H1 (cell line): ENCODE measurements around the gene APOBEC2. TPM values are rescaled to one million over a fixed set of nuclear protein-coding genes. Genes with fewer than 3 reads are reported as not detected.

Source experiments
- BACH1 ChIP-seq: IDR thresholded peaks from 2 replicates; pipeline ENCODE4 v1.6.1; 2012; ENCODE audit warnings: low read length, improper control_type of control experiment
- POU5F1 ChIP-seq: IDR thresholded peaks from 2 replicates; pipeline ENCODE4 v1.6.1; 2011; ENCODE audit warnings: low read depth, mild to moderate bottlenecking, low read length, moderate library complexity
- SIN3A ChIP-seq, 2 experiments: IDR thresholded peaks in 1 of 2; conservative IDR thresholded peaks in 1 of 2; 2 replicates each; pipeline ENCODE4 v1.6.1; 2011 to 2012; ENCODE audit warnings: low read length in 2 of 2, improper control_type of control experiment in 1 of 2, low read depth in 1 of 2, mild to moderate bottlenecking in 1 of 2
- ZNF274 ChIP-seq: IDR thresholded peaks from 2 replicates; pipeline ENCODE4 v1.7.0; 2012; ENCODE audit warnings: low read length, borderline replicate concordance; ENCODE audit errors: extremely low read depth
- polyA plus RNA-seq, 7 experiments: library from polyadenylated mRNA; depleted of rRNA in 3 of 7; stranded (reverse) in 5 of 7; unstranded in 2 of 7; fragments of >200 nt in 5 of 7; fragments of 200-250 nt in 2 of 7; gene quantifications; 1 replicate in 5 of 7; 2 replicates in 1 of 7; 4 replicates in 1 of 7; pipeline versions ENCODE4 v1.2.1 to v1.2.3, GENCODE V29; 2011 to 2013; ENCODE audit warnings: missing spikeins in 2 of 7, mixed read lengths in 2 of 7
- total RNA-seq: library from RNA; stranded (reverse); fragmentation: NEBNext Ultra II Directional; extraction: Animal tissue kit (Norgen Biotek cat#: 25700); gene quantifications from 2 replicates; pipeline ENCODE4 v1.2.1, GENCODE V29; 2021
- TF ChIP-seq, protein P1 (sequence below): fragments of 300-600 bp; sonication (generic); IDR thresholded peaks from 2 replicates; pipeline ENCODE4 v1.7.1; 2012; ENCODE audit warnings: low read length, moderate library complexity, mild to moderate bottlenecking, inconsistent platforms; ENCODE audit not compliant: insufficient replicate concordance
- TF ChIP-seq, protein P2 (sequence below): IDR thresholded peaks from 2 replicates; pipeline ENCODE4 v1.6.1; 2012; ENCODE audit warnings: inconsistent platforms

Gene APOBEC2
- total and polyA plus RNA-seq, 2 of the 8 experiments (the other 6 are each of a cell fraction or from before 2014, with no cell fraction given) = not detected

- TF ChIP-seq, protein P1, sequence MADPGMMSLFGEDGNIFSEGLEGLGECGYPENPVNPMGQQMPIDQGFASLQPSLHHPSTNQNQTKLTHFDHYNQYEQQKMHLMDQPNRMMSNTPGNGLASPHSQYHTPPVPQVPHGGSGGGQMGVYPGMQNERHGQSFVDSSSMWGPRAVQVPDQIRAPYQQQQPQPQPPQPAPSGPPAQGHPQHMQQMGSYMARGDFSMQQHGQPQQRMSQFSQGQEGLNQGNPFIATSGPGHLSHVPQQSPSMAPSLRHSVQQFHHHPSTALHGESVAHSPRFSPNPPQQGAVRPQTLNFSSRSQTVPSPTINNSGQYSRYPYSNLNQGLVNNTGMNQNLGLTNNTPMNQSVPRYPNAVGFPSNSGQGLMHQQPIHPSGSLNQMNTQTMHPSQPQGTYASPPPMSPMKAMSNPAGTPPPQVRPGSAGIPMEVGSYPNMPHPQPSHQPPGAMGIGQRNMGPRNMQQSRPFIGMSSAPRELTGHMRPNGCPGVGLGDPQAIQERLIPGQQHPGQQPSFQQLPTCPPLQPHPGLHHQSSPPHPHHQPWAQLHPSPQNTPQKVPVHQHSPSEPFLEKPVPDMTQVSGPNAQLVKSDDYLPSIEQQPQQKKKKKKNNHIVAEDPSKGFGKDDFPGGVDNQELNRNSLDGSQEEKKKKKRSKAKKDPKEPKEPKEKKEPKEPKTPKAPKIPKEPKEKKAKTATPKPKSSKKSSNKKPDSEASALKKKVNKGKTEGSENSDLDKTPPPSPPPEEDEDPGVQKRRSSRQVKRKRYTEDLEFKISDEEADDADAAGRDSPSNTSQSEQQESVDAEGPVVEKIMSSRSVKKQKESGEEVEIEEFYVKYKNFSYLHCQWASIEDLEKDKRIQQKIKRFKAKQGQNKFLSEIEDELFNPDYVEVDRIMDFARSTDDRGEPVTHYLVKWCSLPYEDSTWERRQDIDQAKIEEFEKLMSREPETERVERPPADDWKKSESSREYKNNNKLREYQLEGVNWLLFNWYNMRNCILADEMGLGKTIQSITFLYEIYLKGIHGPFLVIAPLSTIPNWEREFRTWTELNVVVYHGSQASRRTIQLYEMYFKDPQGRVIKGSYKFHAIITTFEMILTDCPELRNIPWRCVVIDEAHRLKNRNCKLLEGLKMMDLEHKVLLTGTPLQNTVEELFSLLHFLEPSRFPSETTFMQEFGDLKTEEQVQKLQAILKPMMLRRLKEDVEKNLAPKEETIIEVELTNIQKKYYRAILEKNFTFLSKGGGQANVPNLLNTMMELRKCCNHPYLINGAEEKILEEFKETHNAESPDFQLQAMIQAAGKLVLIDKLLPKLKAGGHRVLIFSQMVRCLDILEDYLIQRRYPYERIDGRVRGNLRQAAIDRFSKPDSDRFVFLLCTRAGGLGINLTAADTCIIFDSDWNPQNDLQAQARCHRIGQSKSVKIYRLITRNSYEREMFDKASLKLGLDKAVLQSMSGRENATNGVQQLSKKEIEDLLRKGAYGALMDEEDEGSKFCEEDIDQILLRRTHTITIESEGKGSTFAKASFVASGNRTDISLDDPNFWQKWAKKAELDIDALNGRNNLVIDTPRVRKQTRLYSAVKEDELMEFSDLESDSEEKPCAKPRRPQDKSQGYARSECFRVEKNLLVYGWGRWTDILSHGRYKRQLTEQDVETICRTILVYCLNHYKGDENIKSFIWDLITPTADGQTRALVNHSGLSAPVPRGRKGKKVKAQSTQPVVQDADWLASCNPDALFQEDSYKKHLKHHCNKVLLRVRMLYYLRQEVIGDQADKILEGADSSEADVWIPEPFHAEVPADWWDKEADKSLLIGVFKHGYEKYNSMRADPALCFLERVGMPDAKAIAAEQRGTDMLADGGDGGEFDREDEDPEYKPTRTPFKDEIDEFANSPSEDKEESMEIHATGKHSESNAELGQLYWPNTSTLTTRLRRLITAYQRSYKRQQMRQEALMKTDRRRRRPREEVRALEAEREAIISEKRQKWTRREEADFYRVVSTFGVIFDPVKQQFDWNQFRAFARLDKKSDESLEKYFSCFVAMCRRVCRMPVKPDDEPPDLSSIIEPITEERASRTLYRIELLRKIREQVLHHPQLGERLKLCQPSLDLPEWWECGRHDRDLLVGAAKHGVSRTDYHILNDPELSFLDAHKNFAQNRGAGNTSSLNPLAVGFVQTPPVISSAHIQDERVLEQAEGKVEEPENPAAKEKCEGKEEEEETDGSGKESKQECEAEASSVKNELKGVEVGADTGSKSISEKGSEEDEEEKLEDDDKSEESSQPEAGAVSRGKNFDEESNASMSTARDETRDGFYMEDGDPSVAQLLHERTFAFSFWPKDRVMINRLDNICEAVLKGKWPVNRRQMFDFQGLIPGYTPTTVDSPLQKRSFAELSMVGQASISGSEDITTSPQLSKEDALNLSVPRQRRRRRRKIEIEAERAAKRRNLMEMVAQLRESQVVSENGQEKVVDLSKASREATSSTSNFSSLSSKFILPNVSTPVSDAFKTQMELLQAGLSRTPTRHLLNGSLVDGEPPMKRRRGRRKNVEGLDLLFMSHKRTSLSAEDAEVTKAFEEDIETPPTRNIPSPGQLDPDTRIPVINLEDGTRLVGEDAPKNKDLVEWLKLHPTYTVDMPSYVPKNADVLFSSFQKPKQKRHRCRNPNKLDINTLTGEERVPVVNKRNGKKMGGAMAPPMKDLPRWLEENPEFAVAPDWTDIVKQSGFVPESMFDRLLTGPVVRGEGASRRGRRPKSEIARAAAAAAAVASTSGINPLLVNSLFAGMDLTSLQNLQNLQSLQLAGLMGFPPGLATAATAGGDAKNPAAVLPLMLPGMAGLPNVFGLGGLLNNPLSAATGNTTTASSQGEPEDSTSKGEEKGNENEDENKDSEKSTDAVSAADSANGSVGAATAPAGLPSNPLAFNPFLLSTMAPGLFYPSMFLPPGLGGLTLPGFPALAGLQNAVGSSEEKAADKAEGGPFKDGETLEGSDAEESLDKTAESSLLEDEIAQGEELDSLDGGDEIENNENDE = no peak
- TF ChIP-seq BACH1 (no peak), POU5F1 (no peak), SIN3A (conservative IDR thresholded peaks at IDR 0.05 in 1 of 2, IDR thresholded peaks at IDR 0.05 in 1 of 2; ENCODE audit: low read depth in 1 of 2, low read length in 2 of 2) (no peak), ZNF274 (no peak)
- TF ChIP-seq, protein P2, sequence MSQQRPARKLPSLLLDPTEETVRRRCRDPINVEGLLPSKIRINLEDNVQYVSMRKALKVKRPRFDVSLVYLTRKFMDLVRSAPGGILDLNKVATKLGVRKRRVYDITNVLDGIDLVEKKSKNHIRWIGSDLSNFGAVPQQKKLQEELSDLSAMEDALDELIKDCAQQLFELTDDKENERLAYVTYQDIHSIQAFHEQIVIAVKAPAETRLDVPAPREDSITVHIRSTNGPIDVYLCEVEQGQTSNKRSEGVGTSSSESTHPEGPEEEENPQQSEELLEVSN = no peak
- TF ChIP-seq, all 59 proteins: peak for 0
Observed at GRCh38 chr6:41038205-41038604, 14.8 kb upstream of the APOBEC2 start (continued).
